ENCODE data around the gene WBP11. TPM values are rescaled to one million over a fixed set of nuclear protein-coding genes. Genes with fewer than 3 reads are reported as not detected.

The WBP11 gene
- polyA plus RNA-seq, 4 donors, result 93.4 to 113 (median 112) TPM

Other genes with a start within 250 kb of the WBP11 start
- gene PLBD1, start 235.6 kb downstream of the WBP11 start, polyA plus RNA-seq (ENCODE audit: insufficient read length in 4 of 4), result 10 to 100 TPM; 39.4 to 47.7 (median 43.2) TPM
- under 1 TPM; 0.38 to 0.89 (median 0.56) TPM for gene GUCY2C, start 106.9 kb downstream of the WBP11 start, polyA plus RNA-seq (ENCODE audit: insufficient read length in 4 of 4)
- 1 to 10 TPM; 4.7 to 6.8 (median 4.9) TPM for gene C12orf60, start 192 bp upstream of the WBP11 start, polyA plus RNA-seq (ENCODE audit: insufficient read length in 4 of 4)
- 1 to 10 TPM; 3.0 to 3.6 (median 3.3) TPM for gene SMCO3, start 10.7 kb upstream of the WBP11 start, polyA plus RNA-seq (ENCODE audit: insufficient read length in 4 of 4)
- under 1 TPM; 0.11 to 0.25 (median 0.14) TPM for gene ART4, start 40.0 kb upstream of the WBP11 start, polyA plus RNA-seq (ENCODE audit: insufficient read length in 4 of 4)
- gene MGP, start 82.4 kb upstream of the WBP11 start, polyA plus RNA-seq (ENCODE audit: insufficient read length in 4 of 4), result 10 to 100 TPM; 41.2 to 70.3 (median 48.2) TPM
- 10 to 100 TPM; 20.6 to 41.4 (median 30.2) TPM for gene ERP27, start 135.1 kb upstream of the WBP11 start, polyA plus RNA-seq (ENCODE audit: insufficient read length in 4 of 4)
- 10 to 100 TPM; 50.0 to 59.6 (median 55.9) TPM for gene ARHGDIB, start 158.1 kb upstream of the WBP11 start, polyA plus RNA-seq (ENCODE audit: insufficient read length in 4 of 4)
- gene PDE6H, start 169.6 kb upstream of the WBP11 start, polyA plus RNA-seq (ENCODE audit: insufficient read length in 4 of 4), result under 1 TPM in 2 of 4 donors, not detected in 2; 0.14 to 0.27 TPM

Data from right renal pelvis (tissue), 4 donors.